Mammary epithelial cell (primary cell): Measurements from ENCODE around the gene BCL2L1.

ENCODE experiments used
- EZH2 ChIP-seq: IDR thresholded peaks from 2 replicates; pipeline ENCODE4 v1.6.1; 2012; ENCODE audit warnings: low read length, inconsistent platforms, borderline replicate concordance
- TF ChIP-seq, protein P1 (sequence below), 2 donors: IDR thresholded peaks in 1 of 2; conservative IDR thresholded peaks in 1 of 2; 2 replicates each; pipeline ENCODE4 v1.5.1; 2011 to 2012; ENCODE audit warnings: inconsistent platforms in 2 of 2, low read length in 2 of 2, mild to moderate bottlenecking in 2 of 2, control low read depth in 1 of 2, low read depth in 1 of 2; ENCODE audit not compliant: insufficient read depth in 1 of 2; ENCODE audit errors: extremely low read depth in 1 of 2

DNA sequence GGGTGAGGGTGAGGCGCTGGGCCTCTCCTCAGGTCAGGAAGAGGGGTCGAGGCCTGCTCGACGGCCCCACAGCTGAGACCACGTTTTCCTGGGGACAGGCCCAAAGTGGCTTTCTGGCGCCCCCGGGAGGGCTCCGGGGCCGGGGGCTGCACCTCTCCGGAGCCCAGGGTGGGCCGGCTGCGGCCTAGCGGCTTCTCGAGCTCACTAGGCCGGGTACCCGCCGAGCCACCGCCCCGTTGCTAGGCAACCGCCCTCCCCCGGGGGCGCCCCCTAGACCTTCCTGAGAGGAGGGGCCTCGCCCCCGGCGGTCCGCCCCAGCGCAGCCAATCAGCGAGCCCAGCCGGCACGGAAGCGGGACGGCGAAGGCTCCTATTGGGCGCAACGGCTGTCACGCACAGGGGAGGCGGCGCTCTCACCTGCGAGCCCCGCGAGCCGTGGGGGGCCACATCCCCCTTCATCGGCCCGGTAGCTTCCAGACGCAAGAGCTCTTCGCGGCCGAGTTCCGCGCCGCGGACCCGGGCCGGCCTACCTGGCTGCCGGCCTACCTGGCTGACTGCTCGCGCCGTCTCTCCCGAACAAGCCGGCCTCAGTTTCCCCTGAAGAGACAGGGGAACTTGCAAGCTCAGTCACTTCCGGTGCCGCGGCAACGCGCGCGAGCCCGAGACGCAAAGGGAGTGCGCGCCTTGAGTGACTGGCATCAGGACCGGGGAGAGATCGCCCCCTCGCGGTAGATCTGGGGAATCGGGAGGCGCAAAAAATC is 831 bp upstream of the BCL2L1 start:
- TF ChIP-seq, protein P1, sequence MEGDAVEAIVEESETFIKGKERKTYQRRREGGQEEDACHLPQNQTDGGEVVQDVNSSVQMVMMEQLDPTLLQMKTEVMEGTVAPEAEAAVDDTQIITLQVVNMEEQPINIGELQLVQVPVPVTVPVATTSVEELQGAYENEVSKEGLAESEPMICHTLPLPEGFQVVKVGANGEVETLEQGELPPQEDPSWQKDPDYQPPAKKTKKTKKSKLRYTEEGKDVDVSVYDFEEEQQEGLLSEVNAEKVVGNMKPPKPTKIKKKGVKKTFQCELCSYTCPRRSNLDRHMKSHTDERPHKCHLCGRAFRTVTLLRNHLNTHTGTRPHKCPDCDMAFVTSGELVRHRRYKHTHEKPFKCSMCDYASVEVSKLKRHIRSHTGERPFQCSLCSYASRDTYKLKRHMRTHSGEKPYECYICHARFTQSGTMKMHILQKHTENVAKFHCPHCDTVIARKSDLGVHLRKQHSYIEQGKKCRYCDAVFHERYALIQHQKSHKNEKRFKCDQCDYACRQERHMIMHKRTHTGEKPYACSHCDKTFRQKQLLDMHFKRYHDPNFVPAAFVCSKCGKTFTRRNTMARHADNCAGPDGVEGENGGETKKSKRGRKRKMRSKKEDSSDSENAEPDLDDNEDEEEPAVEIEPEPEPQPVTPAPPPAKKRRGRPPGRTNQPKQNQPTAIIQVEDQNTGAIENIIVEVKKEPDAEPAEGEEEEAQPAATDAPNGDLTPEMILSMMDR (conservative IDR thresholded peaks at IDR 0.05 in 1 of 2, IDR thresholded peaks at IDR 0.05 in 1 of 2; ENCODE audit: extremely low read depth in 1 of 2, insufficient read depth in 1 of 2, low read depth in 1 of 2, low read length in 2 of 2), result peak; percentile 89 to 93
- TF ChIP-seq EZH2, result no peak
